ENCODE data around the gene KDM6A. TPM values are rescaled to one million over a fixed set of nuclear protein-coding genes. Genes with fewer than 3 reads are reported as not detected.
A peak's percentile ranks its signal among the peaks of the same experiment; 100 is the strongest.
"Not testable (repeated sequence)": the region's sequence is repeated elsewhere in the genome, so short reads cannot be mapped to it uniquely, and the experiment has no call there.

KDM6A gene
- total RNA-seq, 1 donor = 20.3 TPM

DNA sequence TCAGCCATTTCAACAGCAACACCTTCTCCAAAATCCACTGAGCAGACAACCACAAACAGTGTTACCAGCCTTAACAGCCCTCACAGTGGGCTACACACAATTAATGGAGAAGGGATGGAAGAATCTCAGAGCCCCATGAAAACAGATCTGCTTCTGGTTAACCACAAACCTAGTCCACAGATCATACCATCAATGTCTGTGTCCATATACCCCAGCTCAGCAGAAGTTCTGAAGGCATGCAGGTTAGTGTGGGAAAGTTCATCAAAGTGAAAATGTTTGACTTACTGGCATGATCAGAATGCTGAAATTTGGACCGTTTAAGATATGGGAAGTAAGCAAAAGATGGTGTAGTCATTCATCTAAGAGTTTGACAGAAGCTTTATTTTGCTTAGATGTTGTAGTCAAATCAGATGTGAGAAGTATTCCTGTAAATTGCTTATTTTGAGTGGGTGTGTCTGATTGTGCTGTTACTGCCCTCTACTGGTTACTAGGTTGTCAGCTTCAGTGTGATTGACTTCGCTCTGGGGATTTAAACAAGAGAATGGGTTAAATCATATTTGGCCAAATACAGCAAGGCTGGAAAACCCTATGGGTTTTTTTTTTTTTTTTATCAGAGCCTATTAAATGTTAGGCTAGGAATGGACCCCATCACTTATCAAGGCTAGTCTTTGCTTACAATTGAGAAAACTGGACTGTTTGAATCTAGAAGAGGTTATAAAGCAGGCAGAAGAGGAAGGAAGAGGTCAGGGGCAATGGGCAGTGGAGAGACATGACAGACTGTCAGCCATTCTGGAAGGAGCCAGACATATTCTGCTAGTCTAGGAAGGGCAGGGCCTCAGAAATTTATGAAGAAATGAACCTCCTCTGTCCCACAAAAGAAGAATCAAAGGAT lies 197.4 kb downstream of the KDM6A start:
- TF ChIP-seq, protein P1, sequence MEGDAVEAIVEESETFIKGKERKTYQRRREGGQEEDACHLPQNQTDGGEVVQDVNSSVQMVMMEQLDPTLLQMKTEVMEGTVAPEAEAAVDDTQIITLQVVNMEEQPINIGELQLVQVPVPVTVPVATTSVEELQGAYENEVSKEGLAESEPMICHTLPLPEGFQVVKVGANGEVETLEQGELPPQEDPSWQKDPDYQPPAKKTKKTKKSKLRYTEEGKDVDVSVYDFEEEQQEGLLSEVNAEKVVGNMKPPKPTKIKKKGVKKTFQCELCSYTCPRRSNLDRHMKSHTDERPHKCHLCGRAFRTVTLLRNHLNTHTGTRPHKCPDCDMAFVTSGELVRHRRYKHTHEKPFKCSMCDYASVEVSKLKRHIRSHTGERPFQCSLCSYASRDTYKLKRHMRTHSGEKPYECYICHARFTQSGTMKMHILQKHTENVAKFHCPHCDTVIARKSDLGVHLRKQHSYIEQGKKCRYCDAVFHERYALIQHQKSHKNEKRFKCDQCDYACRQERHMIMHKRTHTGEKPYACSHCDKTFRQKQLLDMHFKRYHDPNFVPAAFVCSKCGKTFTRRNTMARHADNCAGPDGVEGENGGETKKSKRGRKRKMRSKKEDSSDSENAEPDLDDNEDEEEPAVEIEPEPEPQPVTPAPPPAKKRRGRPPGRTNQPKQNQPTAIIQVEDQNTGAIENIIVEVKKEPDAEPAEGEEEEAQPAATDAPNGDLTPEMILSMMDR (IDR thresholded peaks at IDR 0.05; ENCODE audit: extremely low read depth, low read depth, low read length) = peak; percentile 85
- no peaks in the 10 kb centered on the region for H3K27me3 ChIP-seq (ENCODE audit: insufficient read depth, low read length)
- no peak overlapping the region for H2AFZ ChIP-seq (ENCODE audit: low read length)
- H3K36me3 ChIP-seq (ENCODE audit: insufficient read depth, low read length) = peaks cover 14% of the 10 kb centered on the region
- no peaks in the 10 kb centered on the region for H3K9me3 ChIP-seq (ENCODE audit: low read depth, low read length)
- DNase-seq (ENCODE audit: insufficient read length, low spot score, missing footprints) = peak; percentile 21
- no peak overlapping the region for H3K4me2 ChIP-seq (ENCODE audit: insufficient read depth, low read length)
- peaks cover 23% of the 10 kb centered on the region for H3K79me2 ChIP-seq (ENCODE audit: insufficient read depth, low read length)
- no peak overlapping the region for H3K27ac ChIP-seq (ENCODE audit: low read depth, low read length)
- peaks cover 12% of the 10 kb centered on the region for H4K20me1 ChIP-seq (ENCODE audit: insufficient read depth, low read length)
- H3K4me3 ChIP-seq (ENCODE audit: insufficient read depth, low read length) = no peak overlapping the region
- no peaks in the 10 kb centered on the region for H3K4me1 ChIP-seq (ENCODE audit: insufficient read depth, low read length)

DNA sequence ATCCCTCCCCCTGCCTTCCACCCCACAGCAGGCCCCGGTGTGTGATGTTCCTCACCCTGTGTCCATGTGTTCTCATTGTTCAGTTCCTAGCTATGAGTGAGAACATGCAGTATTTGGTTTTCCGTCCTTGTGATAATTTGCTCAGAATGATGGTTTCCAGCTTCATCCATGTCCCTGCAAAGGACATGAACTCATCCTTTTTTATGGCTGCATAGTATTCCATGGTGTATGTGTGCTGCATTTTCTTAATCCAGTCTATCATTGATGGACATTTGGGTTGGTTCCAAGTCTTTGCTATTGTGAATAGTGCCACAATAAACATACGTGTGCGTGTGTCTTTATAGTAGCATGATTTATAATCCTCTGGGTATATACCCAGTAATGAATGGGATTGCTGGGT lies 200.0 kb downstream of the KDM6A start:
- not testable (repeated sequence) for H3K4me1 ChIP-seq (ENCODE audit: insufficient read depth, low read length); H3K27me3 ChIP-seq (ENCODE audit: insufficient read depth, low read length); H3K27ac ChIP-seq (ENCODE audit: low read depth, low read length); H3K9me3 ChIP-seq (ENCODE audit: low read depth, low read length); DNase-seq (ENCODE audit: insufficient read length, low spot score, missing footprints); H2AFZ ChIP-seq (ENCODE audit: low read length); H3K4me2 ChIP-seq (ENCODE audit: insufficient read depth, low read length); H3K4me3 ChIP-seq (ENCODE audit: insufficient read depth, low read length)
- Histone ChIP-seq H3K36me3 (ENCODE audit: insufficient read depth, low read length) (peaks cover 18% of the 10 kb centered on the region), H3K79me2 (ENCODE audit: insufficient read depth, low read length) (peaks cover 23% of the 10 kb centered on the region), H4K20me1 (ENCODE audit: insufficient read depth, low read length) (peaks cover 12% of the 10 kb centered on the region)

DNA sequence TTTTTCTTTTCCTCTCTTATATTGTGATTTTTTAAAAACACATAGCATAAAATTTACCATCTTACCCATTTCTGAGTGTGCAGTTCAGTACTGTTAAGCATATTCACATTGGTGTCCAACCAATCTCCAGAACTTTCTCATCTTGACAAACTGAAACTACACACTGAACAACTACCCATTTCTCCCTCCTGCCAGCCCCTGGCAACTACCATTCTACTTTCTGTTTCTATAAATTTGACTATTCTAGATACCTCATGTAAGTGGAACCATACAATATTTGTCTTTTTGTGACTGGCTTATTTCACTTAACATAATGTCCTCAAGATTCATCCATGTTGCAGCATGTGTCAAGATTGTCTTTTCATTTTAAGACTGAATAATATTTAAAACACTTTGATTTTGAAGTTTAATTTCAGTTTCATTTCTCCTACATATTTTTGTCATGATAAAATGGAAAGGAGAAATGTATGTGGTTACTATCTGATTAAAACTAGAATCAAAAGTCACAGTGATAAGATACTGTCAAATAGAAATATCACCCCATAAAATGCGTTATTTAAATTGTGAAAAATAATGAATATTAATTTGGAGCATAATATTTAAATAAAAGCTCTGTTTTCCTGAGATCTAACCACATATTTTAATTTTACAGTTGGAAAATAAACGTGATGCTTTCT lies 204.9 kb downstream of the KDM6A start:
- no peak for DNase-seq (ENCODE audit: insufficient read length, low spot score, missing footprints)
- Histone ChIP-seq H3K4me1 (ENCODE audit: insufficient read depth, low read length) (no peaks in the 10 kb centered on the region), H3K79me2 (ENCODE audit: insufficient read depth, low read length) (peaks cover 14% of the 10 kb centered on the region), H3K9me3 (ENCODE audit: low read depth, low read length) (no peaks in the 10 kb centered on the region), H3K27me3 (ENCODE audit: insufficient read depth, low read length) (no peaks in the 10 kb centered on the region), H2AFZ (ENCODE audit: low read length) (no peak overlapping the region), H3K27ac (ENCODE audit: low read depth, low read length) (no peak overlapping the region), H3K4me3 (ENCODE audit: insufficient read depth, low read length) (no peak overlapping the region), H3K36me3 (ENCODE audit: insufficient read depth, low read length) (peaks cover 12% of the 10 kb centered on the region), H4K20me1 (ENCODE audit: insufficient read depth, low read length) (peaks cover 4% of the 10 kb centered on the region), H3K4me2 (ENCODE audit: insufficient read depth, low read length) (no peak overlapping the region)
- TF ChIP-seq, protein P1 (IDR thresholded peaks at IDR 0.05; ENCODE audit: extremely low read depth, low read depth, low read length) = no peak

DNA sequence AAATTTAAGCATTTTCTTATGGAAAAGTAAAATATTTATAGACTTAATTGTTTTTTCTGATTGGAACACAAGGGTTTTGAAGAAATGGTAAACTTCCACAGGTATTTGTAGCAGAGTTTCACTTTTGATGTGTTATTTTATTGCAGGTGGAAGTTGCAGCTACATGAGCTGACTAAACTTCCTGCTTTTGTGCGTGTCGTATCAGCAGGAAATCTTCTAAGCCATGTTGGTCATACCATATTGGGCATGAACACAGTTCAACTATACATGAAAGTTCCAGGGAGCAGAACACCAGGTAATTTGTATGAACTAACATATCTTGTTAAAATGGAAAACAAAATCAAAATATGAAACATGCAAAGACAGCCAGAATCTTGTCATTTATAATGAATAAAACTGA lies 210.3 kb downstream of the KDM6A start:
- no peak overlapping the region for H3K27ac ChIP-seq (ENCODE audit: low read depth, low read length)
- no peaks in the 10 kb centered on the region for H3K9me3 ChIP-seq (ENCODE audit: low read depth, low read length)
- H4K20me1 ChIP-seq (ENCODE audit: insufficient read depth, low read length) = no peaks in the 10 kb centered on the region
- no peaks in the 10 kb centered on the region for H3K27me3 ChIP-seq (ENCODE audit: insufficient read depth, low read length)
- TF ChIP-seq, protein P1 (IDR thresholded peaks at IDR 0.05; ENCODE audit: extremely low read depth, low read depth, low read length) = no peak
- H3K4me3 ChIP-seq (ENCODE audit: insufficient read depth, low read length) = no peak overlapping the region
- H2AFZ ChIP-seq (ENCODE audit: low read length) = no peak overlapping the region
- H3K4me2 ChIP-seq (ENCODE audit: insufficient read depth, low read length) = no peak overlapping the region
- H3K79me2 ChIP-seq (ENCODE audit: insufficient read depth, low read length) = no peaks in the 10 kb centered on the region
- H3K4me1 ChIP-seq (ENCODE audit: insufficient read depth, low read length) = no peaks in the 10 kb centered on the region
- DNase-seq (ENCODE audit: insufficient read length, low spot score, missing footprints) = no peak
- peaks cover 23% of the 10 kb centered on the region for H3K36me3 ChIP-seq (ENCODE audit: insufficient read depth, low read length)
